Erythroblast (primary cell): ENCODE data around the gene APOL5.
A peak's percentile ranks its signal among the peaks of the same experiment; 100 is the strongest.

ENCODE experiments used
- GATA1 ChIP-seq: IDR thresholded peaks from 2 replicates; pipeline ENCODE4 v1.6.1; 2011; ENCODE audit warnings: low read depth, mild to moderate bottlenecking, control low read depth, low read length, moderate library complexity
- POLR2A ChIP-seq: IDR thresholded peaks from 2 replicates; pipeline ENCODE4 v1.6.1; 2011; ENCODE audit warnings: mild to moderate bottlenecking, low read length

DNA sequence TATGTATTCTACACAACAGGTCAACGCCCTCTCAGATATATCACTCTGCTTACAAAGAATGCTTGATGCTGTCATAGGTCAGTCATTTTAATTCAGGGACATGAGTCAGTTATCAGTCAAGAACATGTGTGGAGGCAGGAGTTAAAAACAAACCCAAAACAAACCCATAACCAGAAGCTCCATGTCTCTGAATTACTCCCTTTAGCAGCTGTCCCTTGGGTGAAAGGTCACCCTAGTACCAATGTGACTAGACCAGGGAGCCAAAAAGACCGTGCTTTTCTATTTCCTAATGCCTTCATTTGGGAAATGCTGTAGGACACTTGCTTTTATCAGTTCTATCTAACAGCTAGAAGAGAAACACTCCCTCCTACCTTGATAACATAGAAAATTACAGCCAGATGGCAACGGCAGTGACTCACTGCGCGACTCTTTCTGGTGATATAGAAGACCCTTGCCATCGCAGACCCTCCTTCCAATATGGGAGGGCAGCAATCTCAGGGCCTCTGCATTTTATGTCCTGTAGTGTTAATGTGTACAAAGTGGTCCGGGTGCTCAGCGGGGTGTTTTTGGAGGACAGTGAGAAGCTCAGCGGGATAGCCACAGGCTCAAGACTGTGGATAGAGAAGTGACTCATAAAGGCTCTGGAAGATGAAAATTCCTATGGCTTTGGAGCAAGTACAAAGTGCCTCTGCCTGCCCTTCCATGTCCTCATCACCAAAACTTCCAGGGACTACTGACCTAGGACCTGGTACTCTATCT is 24.8 kb downstream of the APOL5 start:
- TF ChIP-seq POLR2A, result peak; percentile 35
- no peak for TF ChIP-seq GATA1
